HG03571 (cell line): Measurements from ENCODE around the gene ARHGAP44.

Experiments used
- ATAC-seq: cut with Tn5 transposase; IDR thresholded peaks from one replicate; pipeline ENCODE4 v1.9.1; 2021; ENCODE audit not compliant: unreplicated experiment

The ARHGAP44 gene

DNA sequence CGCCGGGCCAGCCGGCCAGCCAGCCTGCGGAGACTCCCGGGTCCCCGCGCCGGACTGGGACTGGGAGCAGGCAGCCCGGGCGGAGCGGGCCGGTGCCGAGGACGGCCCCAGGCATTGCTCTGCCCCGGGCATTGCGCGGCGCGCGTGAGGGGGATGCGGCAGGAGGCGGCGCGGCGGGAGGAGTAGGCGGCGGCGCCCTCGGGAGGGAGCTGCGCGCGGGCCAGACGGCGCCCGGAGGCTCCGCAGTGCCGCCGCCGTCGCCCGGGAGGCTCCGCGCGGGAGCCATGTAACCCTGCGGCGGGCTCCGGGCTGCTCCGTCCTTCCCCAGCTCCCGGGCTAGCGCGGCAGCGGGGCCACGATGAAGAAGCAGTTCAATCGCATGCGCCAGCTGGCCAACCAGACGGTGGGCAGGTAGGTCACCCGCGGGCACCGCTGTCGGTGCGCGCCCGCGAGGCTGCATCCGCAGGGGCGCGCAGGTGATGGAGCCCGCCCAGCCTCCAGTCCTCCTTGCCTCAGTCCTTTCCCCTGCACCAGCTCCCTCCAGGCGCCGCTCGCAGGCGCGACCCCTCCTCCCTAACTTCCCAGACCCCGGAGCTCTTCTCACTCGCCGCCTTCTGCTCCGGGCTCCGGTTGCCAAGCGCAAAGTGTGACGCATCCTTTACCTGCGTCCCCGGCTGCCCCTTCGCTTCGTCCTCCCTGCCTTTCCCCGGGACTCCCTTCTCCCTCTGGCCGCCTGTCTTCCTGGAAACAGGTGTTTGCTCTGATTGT lies at the start of gene ARHGAP44:
Gene ARHGAP44, plus strand, starts transcription at position 18 of the 768 bp plus-strand sequence. Its CDS starts 341 bp downstream, at position 359.
- peak; percentile 55 for ATAC-seq

DNA sequence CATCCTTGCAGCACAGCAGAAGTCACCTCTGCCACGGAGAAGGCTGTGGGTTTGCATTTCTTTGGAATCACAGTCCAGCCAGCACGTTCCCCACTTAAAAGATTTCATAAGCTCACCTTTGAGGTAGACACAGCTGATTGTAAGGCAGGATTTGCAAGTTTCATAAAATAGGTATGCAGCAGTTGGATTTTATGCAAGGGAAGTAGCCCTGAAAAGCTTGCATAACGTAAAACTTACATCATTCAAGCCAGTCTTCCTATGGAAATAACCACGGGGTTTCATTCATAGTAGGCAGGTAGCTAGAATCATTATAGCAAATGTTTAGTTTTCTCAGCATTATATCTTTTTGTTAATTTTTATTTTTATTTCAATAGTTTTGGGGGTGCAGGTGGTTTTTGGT lies 49.8 kb upstream of the ARHGAP44 start:
- ATAC-seq = no peak

GRCh38 chr17:12743046-12743445 lies 46.3 kb upstream of the ARHGAP44 start:
- no peak for ATAC-seq

DNA sequence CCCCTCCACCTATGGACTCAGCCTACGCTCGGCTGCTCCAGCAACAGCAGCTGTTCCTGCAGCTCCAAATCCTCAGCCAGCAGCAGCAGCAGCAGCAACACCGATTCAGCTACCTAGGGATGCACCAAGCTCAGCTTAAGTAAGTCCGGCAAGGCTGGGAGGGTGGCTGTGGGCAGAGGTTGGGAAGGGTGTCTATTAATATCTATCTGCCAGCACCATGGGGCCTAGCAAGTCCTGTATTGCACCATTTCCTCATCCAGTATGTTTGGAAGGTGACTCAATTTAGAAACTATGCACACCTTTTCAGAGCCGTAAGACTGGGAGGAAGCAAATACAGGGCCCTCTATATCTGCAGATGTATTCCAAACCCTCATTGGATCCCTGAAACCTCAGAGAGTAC lies 45.0 kb upstream of the ARHGAP44 start:
- no peak for ATAC-seq

DNA sequence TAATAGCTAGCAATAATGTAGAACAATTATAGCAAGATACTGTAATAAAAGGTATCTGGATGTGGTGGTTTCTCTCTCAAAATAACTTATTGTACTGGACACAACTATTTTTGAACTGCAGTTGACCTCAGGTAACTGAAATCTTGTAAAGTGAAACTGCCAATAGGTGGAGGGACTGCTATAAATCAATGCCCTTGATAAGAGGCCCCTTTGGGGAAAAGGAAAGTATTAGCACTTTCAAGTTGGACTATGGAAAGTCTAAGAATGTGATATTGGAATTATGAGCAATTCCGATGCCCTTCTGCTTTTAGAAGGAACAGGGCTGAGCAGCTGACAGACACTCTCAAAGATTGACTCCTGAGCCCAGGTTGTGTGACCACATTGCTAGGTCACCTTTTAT lies 44.5 kb upstream of the ARHGAP44 start:
- ATAC-seq = no peak

DNA sequence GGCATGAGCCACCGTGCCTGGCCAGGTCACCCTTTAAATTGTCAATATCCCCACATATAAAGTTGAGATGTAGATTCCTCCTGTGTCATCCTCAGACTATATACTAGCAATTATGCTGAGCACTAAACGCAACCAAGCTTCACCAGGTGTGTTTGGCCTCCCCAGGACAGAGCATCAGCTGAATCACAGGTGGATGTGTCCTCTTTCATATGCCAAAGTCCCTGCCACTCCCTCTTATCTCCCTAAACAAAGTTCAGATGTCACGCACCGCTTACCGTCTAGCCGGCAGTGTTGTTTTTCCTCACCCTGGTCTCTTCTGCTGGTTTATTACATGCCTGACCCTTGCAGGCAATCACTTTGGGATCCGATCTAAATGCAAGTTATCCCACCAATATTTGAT lies 43.8 kb upstream of the ARHGAP44 start:
- ATAC-seq = no peak

GRCh38 chr17:12756786-12757185 lies 32.5 kb upstream of the ARHGAP44 start:
- no peak for ATAC-seq

- no peak for ATAC-seq
Measured at GRCh38 chr17:12759090-12759489, 30.2 kb upstream of the ARHGAP44 start.

- no peak for ATAC-seq
Measured at GRCh38 chr17:12765548-12765947, 23.8 kb upstream of the ARHGAP44 start.

DNA sequence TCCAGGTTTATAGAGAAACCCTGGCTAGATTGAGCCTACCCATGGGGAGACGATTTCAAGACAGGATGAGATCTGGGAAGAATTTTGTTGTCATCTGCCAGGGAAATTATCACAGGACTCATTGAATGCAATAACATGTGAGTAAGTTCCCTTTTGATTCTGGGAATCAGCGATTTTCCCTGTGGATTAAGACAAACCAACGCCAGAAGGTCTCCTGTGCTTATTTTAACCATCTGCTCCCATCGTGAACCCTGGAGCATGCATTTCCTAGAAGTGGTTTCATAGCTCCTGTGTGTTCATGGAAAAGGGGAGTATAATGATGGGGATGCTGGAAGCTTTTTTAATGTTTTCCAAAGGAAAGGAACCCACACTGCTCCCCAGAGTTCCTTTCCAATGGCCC lies 21.0 kb upstream of the ARHGAP44 start:
- no peak for ATAC-seq

- ATAC-seq = no peak
Measured at GRCh38 chr17:12769981-12770380, 19.3 kb upstream of the ARHGAP44 start.

GRCh38 chr17:12773153-12773552 lies 16.1 kb upstream of the ARHGAP44 start:
- ATAC-seq = no peak

DNA sequence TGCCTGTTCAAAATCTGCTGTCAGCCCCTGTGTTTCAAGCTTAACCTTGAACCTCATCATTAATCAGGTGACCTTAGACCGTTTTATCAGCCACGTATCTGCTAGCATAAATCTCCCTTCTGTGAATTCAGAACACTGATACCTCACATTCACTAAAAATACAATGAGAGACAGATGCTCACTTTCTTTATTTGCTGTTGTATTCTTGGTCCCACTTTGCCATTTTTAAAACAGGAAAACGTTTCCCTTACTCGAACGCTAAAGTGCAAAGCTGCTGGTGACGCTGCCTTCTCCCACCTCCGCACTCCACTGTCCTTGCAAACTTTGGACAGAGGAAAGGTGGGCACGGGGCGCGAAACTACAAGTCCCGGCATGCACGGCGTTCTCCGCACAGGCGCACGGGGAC lies 220 bp upstream of the ARHGAP44 start:
- ATAC-seq = peak; percentile 97

- ATAC-seq = no peak
Measured at GRCh38 chr17:12790249-12791106, 1.2 kb downstream of the ARHGAP44 start.

GRCh38 chr17:12794919-12795532 lies 5.7 kb downstream of the ARHGAP44 start:
- no peak for ATAC-seq

DNA sequence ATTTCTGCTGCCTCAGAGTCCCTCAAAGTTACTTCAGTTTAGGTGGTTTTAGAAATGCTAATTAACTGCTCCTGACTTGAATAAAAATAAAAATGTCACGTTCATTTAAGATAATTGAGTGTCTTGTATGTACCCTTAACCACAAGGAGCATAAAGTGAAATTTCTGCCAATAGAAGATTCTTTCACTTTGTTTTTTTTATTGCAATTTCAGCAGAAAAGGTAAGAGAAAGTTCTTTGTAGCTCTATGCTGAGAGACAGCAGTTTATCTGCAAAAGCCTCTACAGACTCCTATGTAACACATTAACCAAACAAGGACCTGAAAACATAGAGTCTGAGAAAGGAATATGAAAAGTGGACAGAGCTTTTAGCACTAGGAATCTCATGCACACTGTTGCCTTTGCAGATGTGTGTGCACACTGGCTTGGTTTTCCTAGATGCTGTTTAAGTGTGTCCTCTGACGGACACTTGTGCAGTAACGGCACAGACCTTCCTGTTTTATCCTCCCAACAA lies 11.6 kb downstream of the ARHGAP44 start:
- no peak for ATAC-seq

- no peak for ATAC-seq
Measured at GRCh38 chr17:12806630-12807029, 17.3 kb downstream of the ARHGAP44 start.

DNA sequence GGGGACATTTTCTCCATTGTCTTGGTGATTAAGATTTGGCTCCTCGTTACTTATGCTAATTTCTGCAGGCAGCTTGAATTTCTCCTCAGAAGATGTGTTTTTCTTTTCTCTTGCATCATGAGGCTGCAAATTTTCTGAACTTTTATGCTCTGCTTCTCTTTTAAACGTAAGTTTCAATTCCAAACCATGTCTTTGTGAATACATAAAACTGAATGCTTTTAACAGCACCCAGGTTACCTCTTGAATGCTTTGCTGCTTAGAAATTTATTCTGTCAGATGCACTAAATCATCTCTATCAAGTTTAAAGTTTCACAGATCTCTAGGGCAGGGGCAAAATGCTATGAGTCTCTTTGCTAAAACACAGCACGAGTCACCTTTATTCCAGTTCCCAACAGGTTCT lies 19.4 kb downstream of the ARHGAP44 start:
- ATAC-seq = no peak

GRCh38 chr17:12812877-12813276 lies 23.6 kb downstream of the ARHGAP44 start:
- no peak for ATAC-seq

GRCh38 chr17:12813664-12814063 lies 24.4 kb downstream of the ARHGAP44 start:
- ATAC-seq = no peak

DNA sequence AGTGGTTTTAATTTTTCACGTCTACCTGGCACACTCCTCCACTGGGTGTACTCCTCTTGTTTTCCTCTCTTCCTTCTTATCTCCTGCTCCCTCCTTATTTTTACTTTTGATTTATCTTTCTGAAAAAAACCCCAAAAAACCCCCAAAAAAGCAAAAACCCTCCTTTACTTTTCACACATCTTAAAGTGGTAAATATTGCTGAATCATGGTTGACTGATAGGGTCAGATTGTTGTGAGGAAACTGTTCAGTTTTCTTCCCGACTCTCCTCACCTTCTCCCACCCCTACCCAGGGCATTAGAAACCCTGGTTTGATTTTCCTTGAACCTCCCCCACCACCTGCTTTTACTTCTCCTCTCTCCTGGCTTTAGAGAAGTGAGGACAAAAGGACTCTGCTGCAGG lies 25.4 kb downstream of the ARHGAP44 start:
- no peak for ATAC-seq
